Left ventricle myocardium inferior (tissue), 1 donor: ENCODE data around the gene MSH5. TPM values are rescaled to one million over a fixed set of nuclear protein-coding genes. Genes with fewer than 3 reads are reported as not detected.

Experiments used
- DNase-seq: peaks from one replicate; pipeline ENCODE4 v3.0.0-alpha.2; 2020
- H3K27ac ChIP-seq: fragments of 200-600 bp; replicated peaks from 2 replicates; pipeline ENCODE4 v1.8.0; 2021
- H3K27me3 ChIP-seq: fragments of 200-600 bp; 2 replicates; pipeline ENCODE4 v1.8.0; 2021; ENCODE audit warnings: low read depth
- H3K36me3 ChIP-seq: fragments of 200-600 bp; 2 replicates; pipeline ENCODE4 v1.8.0; 2021
- H3K4me1 ChIP-seq: fragments of 200-600 bp; 2 replicates; pipeline ENCODE4 v1.8.0; 2021
- H3K4me3 ChIP-seq: fragments of 200-600 bp; 2 replicates; pipeline ENCODE4 v1.8.0; 2021; ENCODE audit warnings: mild to moderate bottlenecking, moderate library complexity
- H3K9me3 ChIP-seq: fragments of 200-600 bp; replicated peaks from 2 replicates; pipeline ENCODE4 v1.8.0; 2021
- intact Hi-C: fragments of 100-400 bp; cut with micrococcal nuclease; formaldehyde crosslinking; loops from one replicate; pipeline ENCODE4 v1.11.0; 2022
- total RNA-seq: library from RNA; stranded (reverse); fragmentation: NEBNext Ultra II Directional; extraction: Animal tissue kit (Norgen Biotek cat#: 25700); gene quantifications from one replicate; pipeline ENCODE4 v1.2.1, GENCODE V29; 2021
- TF ChIP-seq, protein P1 (sequence below): fragments of 200-600 bp; IDR thresholded peaks from 2 replicates; pipeline ENCODE4 v1.8.0; 2021; ENCODE audit warnings: antibody characterized with exemption, mild to moderate bottlenecking, borderline replicate concordance
- donor health status: DM: no; HTN: yes; CAD: no; lungs with severe emphysema.

MSH5 gene
- total RNA-seq, 1 donor from 2014 or later: 1.3 TPM

DNA sequence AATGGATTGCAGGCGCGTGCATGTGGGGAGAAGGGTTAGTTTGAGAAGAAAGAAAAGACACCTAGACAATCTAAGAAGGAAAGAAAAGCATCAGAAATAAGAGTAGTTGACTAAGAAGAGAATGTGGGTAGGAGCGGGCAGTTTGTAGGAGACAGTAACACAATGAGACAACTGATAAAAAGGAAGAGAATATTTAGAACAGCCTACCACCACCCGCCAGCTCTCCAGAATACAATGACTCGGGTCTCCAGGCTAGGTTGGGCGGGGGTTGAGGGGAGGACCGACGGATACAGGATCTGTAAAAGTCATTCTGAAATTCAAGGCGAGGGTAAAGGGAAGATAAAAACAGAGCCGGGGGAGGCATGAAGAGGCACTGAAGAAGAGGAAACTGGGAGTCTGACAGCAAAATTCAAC lies 37.4 kb upstream of the MSH5 start:
- no peaks in the 10 kb centered on the region for H3K9me3 ChIP-seq
- intact Hi-C loops: no loop called here
- peaks cover 20% of the 10 kb centered on the region for H3K36me3 ChIP-seq
- TF ChIP-seq, protein P1, sequence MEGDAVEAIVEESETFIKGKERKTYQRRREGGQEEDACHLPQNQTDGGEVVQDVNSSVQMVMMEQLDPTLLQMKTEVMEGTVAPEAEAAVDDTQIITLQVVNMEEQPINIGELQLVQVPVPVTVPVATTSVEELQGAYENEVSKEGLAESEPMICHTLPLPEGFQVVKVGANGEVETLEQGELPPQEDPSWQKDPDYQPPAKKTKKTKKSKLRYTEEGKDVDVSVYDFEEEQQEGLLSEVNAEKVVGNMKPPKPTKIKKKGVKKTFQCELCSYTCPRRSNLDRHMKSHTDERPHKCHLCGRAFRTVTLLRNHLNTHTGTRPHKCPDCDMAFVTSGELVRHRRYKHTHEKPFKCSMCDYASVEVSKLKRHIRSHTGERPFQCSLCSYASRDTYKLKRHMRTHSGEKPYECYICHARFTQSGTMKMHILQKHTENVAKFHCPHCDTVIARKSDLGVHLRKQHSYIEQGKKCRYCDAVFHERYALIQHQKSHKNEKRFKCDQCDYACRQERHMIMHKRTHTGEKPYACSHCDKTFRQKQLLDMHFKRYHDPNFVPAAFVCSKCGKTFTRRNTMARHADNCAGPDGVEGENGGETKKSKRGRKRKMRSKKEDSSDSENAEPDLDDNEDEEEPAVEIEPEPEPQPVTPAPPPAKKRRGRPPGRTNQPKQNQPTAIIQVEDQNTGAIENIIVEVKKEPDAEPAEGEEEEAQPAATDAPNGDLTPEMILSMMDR: no peak
- peak overlapping the region; percentile 99 for H3K27ac ChIP-seq
- peaks cover 43% of the 10 kb centered on the region for H3K4me1 ChIP-seq
- DNase-seq: no peak
- H3K4me3 ChIP-seq: peak overlapping the region; percentile 90
- H3K27me3 ChIP-seq: no peaks in the 10 kb centered on the region

GRCh38 chr6:31702819-31703716 lies 36.7 kb upstream of the MSH5 start, which contains the start of gene ABHD16A:
ABHD16A (minus strand) TSS chr6:31703324; CDS start chr6:31703281, 43 bp downstream.
- no peaks in the 10 kb centered on the region for H3K9me3 ChIP-seq
- TF ChIP-seq, protein P1: peak; percentile 24
- peaks cover 19% of the 10 kb centered on the region for H3K36me3 ChIP-seq
- peaks cover 43% of the 10 kb centered on the region for H3K4me1 ChIP-seq
- DNase-seq: peak; percentile 99
- intact Hi-C loops: no loop called here
- H3K27me3 ChIP-seq: no peaks in the 10 kb centered on the region
- H3K27ac ChIP-seq: peak within 1 kb of the TSS; percentile 99
- H3K4me3 ChIP-seq: peak within 1 kb of the TSS; percentile 90

DNA sequence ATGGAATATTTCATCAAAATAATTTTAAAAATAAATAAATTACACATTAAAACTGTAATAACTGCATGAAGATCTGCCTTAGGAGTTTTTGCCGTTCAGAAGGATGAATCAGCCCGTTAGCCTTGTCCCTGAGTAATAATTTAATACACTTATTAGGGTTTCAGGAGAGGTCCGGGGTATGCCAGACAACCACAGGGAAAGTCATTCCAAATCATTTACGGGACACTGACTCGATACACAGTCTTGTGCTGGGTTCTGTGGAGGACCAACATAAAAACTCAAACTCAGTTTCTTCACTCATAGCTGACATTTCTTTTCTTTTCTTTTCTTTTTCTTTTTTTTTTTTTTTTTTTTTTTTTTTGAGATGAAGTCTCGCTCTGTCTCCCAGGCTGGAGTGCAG lies 33.9 kb upstream of the MSH5 start:
- Histone ChIP-seq H3K27ac (no peak overlapping the region), H3K36me3 (no peaks in the 10 kb centered on the region), H3K4me1 (peaks cover 28% of the 10 kb centered on the region), H3K4me3 (no peak overlapping the region), H3K9me3 (no peaks in the 10 kb centered on the region), H3K27me3 (peaks cover 6% of the 10 kb centered on the region)
- TF ChIP-seq, protein P1: no peak
- no peak for DNase-seq
- intact Hi-C loops: no loop called here

GRCh38 chr6:31706599-31706998 lies 33.2 kb upstream of the MSH5 start, which contains the start of gene LY6G6F:
LY6G6F (plus strand) TSS chr6:31706866; CDS start chr6:31706907, 41 bp downstream.
- intact Hi-C loops: no loop called here
- no peak for DNase-seq
- Histone ChIP-seq H3K27ac (no peak within 1 kb of the TSS), H3K9me3 (no peaks in the 10 kb centered on the region), H3K36me3 (no peaks in the 10 kb centered on the region), H3K4me1 (peaks cover 21% of the 10 kb centered on the region), H3K27me3 (peaks cover 9% of the 10 kb centered on the region), H3K4me3 (no peak within 1 kb of the TSS)
- TF ChIP-seq, protein P1: no peak

DNA sequence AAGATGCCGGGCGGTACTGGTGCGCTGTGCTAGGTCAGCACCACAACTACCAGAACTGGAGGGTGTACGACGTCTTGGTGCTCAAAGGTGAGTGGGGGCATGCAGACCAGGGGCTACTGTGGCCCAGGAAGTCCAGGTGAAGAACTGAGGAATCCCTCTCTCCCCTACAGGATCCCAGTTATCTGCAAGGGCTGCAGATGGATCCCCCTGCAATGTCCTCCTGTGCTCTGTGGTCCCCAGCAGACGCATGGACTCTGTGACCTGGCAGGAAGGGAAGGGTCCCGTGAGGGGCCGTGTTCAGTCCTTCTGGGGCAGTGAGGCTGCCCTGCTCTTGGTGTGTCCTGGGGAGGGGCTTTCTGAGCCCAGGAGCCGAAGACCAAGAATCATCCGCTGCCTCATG lies 32.1 kb upstream of the MSH5 start:
- no peak for DNase-seq
- TF ChIP-seq, protein P1: no peak
- Histone ChIP-seq H3K4me1 (peaks cover 10% of the 10 kb centered on the region), H3K9me3 (no peaks in the 10 kb centered on the region), H3K27me3 (peaks cover 9% of the 10 kb centered on the region), H3K27ac (no peak overlapping the region), H3K4me3 (no peak overlapping the region), H3K36me3 (no peaks in the 10 kb centered on the region)
- intact Hi-C loops: no loop called here
